ENCODE measurements around the gene PCDHGA5.

- TF ChIP-seq REST (IDR thresholded peaks at IDR 0.05; ENCODE audit: insufficient read depth in 1 of 2, low read depth in 2 of 2, low read length in 2 of 2): no peak
- no peak for TF ChIP-seq POLR2AphosphoS5 (IDR thresholded peaks at IDR 0.05; ENCODE audit: low read depth, low read length)
Observed at GRCh38 chr5:141384471-141385267, 20.7 kb downstream of the PCDHGA5 start.

Data from PFSK-1 (cell line).